ENCODE results near the gene SLC17A8.

The SLC17A8 gene

GRCh38 chr12:100371146-100371545 lies 14.3 kb downstream of the SLC17A8 start:
- DNase-seq (ENCODE audit: low spot score) = no peak

GRCh38 chr12:100372853-100373640 lies 16.2 kb downstream of the SLC17A8 start:
- no peak for DNase-seq (ENCODE audit: low spot score)

- DNase-seq (ENCODE audit: low spot score) = no peak
Observed at GRCh38 chr12:100375038-100375735, 18.3 kb downstream of the SLC17A8 start.

GRCh38 chr12:100376161-100376560 lies 19.3 kb downstream of the SLC17A8 start:
- no peak for DNase-seq (ENCODE audit: low spot score)

GRCh38 chr12:100381379-100381778 lies 24.5 kb downstream of the SLC17A8 start:
- DNase-seq (ENCODE audit: low spot score) = no peak

GRCh38 chr12:100382338-100382737 lies 25.5 kb downstream of the SLC17A8 start:
- DNase-seq (ENCODE audit: low spot score) = no peak

- DNase-seq (ENCODE audit: low spot score) = no peak
Observed at GRCh38 chr12:100383586-100384558, 27.0 kb downstream of the SLC17A8 start.

- DNase-seq (ENCODE audit: low spot score) = no peak
Observed at GRCh38 chr12:100384559-100384935, 27.7 kb downstream of the SLC17A8 start.

- DNase-seq (ENCODE audit: low spot score) = no peak
Observed at GRCh38 chr12:100388382-100388781, 31.5 kb downstream of the SLC17A8 start.

- no peak for DNase-seq (ENCODE audit: low spot score)
Observed at GRCh38 chr12:100391856-100392255, 35.0 kb downstream of the SLC17A8 start.

GRCh38 chr12:100393200-100393599 lies 36.3 kb downstream of the SLC17A8 start:
- DNase-seq (ENCODE audit: low spot score) = no peak

GRCh38 chr12:100395811-100396210 lies 38.9 kb downstream of the SLC17A8 start:
- no peak for DNase-seq (ENCODE audit: low spot score)

- no peak for DNase-seq (ENCODE audit: low spot score)
Observed at GRCh38 chr12:100398307-100398706, 41.4 kb downstream of the SLC17A8 start.

- no peak for DNase-seq (ENCODE audit: low spot score)
Observed at GRCh38 chr12:100399095-100399494, 42.2 kb downstream of the SLC17A8 start.

GRCh38 chr12:100401660-100402059 lies 44.8 kb downstream of the SLC17A8 start:
- no peak for DNase-seq (ENCODE audit: low spot score)

GRCh38 chr12:100402763-100403162 lies 45.9 kb downstream of the SLC17A8 start:
- no peak for DNase-seq (ENCODE audit: low spot score)

- DNase-seq (ENCODE audit: low spot score) = no peak
Observed at GRCh38 chr12:100403446-100403845, 46.6 kb downstream of the SLC17A8 start.

- no peak for DNase-seq (ENCODE audit: low spot score)
Observed at GRCh38 chr12:100404769-100405407, 48.0 kb downstream of the SLC17A8 start.

GRCh38 chr12:100413001-100413400 lies 56.1 kb downstream of the SLC17A8 start:
- no peak for DNase-seq (ENCODE audit: low spot score)

GRCh38 chr12:100414739-100415138 lies 57.9 kb downstream of the SLC17A8 start:
- DNase-seq (ENCODE audit: low spot score) = no peak

- DNase-seq (ENCODE audit: low spot score) = no peak
Observed at GRCh38 chr12:100422646-100423045, 65.8 kb downstream of the SLC17A8 start.

- DNase-seq (ENCODE audit: low spot score) = no peak
Observed at GRCh38 chr12:100426145-100426544, 69.3 kb downstream of the SLC17A8 start.
